Left lung (tissue), 10 donors: ENCODE measurements around the gene RERE. TPM values are rescaled to one million over a fixed set of nuclear protein-coding genes. Genes with fewer than 3 reads are reported as not detected.

ENCODE experiments used
- ATAC-seq: fragments of 200-7000 bp; cut with Tn5 transposase; one replicate; pipeline ENCODE4 v1.9.1; 2020; ENCODE audit warnings: moderate library complexity
- DNase-seq, 4 donors: peaks; one replicate each; pipeline ENCODE4 v3.0.0-alpha.2; 2013 to 2020
- H3K27ac ChIP-seq, 2 donors: fragments of 200-600 bp; sonication (generic) in 1 of 2; one replicate each; pipeline versions ENCODE4 v1.5.0 to v1.8.0; 2020 to 2021
- H3K27me3 ChIP-seq, 2 donors: fragments of 200-600 bp; sonication (generic) in 1 of 2; one replicate each; pipeline versions ENCODE4 v1.5.0 to v1.8.0; 2020 to 2021
- H3K36me3 ChIP-seq, 2 donors: fragments of 200-600 bp; sonication (generic) in 1 of 2; one replicate each; pipeline versions ENCODE4 v1.5.0 to v1.8.0; 2020 to 2021
- H3K4me1 ChIP-seq, 2 donors: fragments of 200-600 bp; one replicate each; pipeline ENCODE4 v1.8.0; 2021
- H3K4me3 ChIP-seq, 2 donors: fragments of 200-600 bp; sonication (generic) in 1 of 2; one replicate each; pipeline versions ENCODE4 v1.5.0 to v1.8.0; 2020 to 2021; ENCODE audit warnings: mild to moderate bottlenecking in 1 of 2
- H3K9me3 ChIP-seq, 2 donors: fragments of 200-600 bp; sonication (generic) in 1 of 2; one replicate each; pipeline versions ENCODE4 v1.5.0 to v1.8.0; 2020 to 2021
- intact Hi-C, 2 donors: fragments of 100-400 bp; cut with DNase I; formaldehyde crosslinking; loops; one replicate each; pipeline versions ENCODE4 v1.11.2 to v1.14.2; 2022
- polyA plus RNA-seq, 6 donors: library from polyadenylated mRNA; unstranded; fragments of 120-200 nt; gene quantifications; one replicate each; pipeline ENCODE4 v1.2.1, GENCODE V29; 2013; ENCODE audit not compliant: insufficient read length in 6 of 6
- total RNA-seq, 2 donors: library from RNA; stranded (reverse); fragmentation: NEBNext Ultra II Directional; extraction: Animal tissue kit (Norgen Biotek cat#: 25700); gene quantifications; one replicate each; pipeline ENCODE4 v1.2.1, GENCODE V29; 2021
- TF ChIP-seq, protein P1 (sequence below), 2 donors: fragments of 200-600 bp; sonication (generic) in 1 of 2; IDR thresholded peaks; one replicate each; pipeline versions ENCODE4 v1.5.0 to v1.8.0; 2021; ENCODE audit warnings: antibody characterized with exemption in 2 of 2
- donor health status: DM: no; HTN: yes; CAD: no.
- donor health status: DM: no; HTN: no; CAD: no.

Gene RERE
- total and polyA plus RNA-seq, 8 donors = 73.3 to 135 (median 130) TPM

DNA sequence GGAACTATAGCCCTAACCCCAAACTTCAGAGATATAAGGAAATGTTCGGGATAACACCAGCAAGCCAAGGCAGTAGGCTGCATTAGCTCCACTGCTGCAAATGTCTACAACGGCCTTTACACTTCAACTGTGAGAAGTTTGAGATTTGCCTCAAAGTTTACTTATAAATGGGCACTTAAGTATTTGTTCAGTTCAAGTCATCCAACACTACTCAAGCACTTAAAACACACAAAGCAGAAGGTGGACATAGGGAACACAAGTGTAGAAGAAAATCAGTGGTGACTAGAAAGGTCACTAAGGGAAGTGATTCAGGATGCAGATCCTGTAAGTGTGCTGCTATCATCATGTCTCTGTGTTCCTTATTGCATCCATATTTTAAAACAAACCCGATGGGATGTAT is 278.9 kb downstream of the RERE start:
- H3K9me3 ChIP-seq = no peaks in the 10 kb centered on the region
- DNase-seq (peak in 1 of 4 donors; percentile 26), ATAC-seq (peak; percentile 91)
- H3K4me3 ChIP-seq = no peak overlapping the region
- H3K36me3 ChIP-seq = no peaks in the 10 kb centered on the region
- no peak overlapping the region for H3K27ac ChIP-seq
- peaks cover 0 to 3% of the 10 kb centered on the region in 2 donors for H3K4me1 ChIP-seq
- no peaks in the 10 kb centered on the region for H3K27me3 ChIP-seq
- intact Hi-C loops = no loop called here
- TF ChIP-seq, protein P1, sequence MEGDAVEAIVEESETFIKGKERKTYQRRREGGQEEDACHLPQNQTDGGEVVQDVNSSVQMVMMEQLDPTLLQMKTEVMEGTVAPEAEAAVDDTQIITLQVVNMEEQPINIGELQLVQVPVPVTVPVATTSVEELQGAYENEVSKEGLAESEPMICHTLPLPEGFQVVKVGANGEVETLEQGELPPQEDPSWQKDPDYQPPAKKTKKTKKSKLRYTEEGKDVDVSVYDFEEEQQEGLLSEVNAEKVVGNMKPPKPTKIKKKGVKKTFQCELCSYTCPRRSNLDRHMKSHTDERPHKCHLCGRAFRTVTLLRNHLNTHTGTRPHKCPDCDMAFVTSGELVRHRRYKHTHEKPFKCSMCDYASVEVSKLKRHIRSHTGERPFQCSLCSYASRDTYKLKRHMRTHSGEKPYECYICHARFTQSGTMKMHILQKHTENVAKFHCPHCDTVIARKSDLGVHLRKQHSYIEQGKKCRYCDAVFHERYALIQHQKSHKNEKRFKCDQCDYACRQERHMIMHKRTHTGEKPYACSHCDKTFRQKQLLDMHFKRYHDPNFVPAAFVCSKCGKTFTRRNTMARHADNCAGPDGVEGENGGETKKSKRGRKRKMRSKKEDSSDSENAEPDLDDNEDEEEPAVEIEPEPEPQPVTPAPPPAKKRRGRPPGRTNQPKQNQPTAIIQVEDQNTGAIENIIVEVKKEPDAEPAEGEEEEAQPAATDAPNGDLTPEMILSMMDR (IDR thresholded peaks at IDR 0.05) = no peak

DNA sequence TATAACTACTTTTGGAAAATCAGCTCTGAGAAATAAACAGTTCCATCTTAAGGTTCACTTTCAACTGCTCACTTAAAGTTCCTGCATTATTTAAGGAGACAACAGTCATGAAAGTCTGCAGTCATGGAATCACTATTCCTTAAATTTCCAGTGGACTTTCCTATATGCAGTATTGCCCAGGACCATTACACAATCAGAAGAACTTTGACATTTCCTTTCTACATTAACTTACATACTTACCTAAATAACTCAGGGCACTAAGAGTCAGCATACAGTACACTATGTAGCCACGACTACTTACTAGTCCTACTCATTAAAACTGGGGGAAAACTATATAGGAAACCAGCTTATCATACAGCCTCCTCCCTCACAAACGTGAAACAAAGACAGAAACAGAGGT is 279.4 kb downstream of the RERE start:
- H3K9me3 ChIP-seq = no peaks in the 10 kb centered on the region
- H3K4me3 ChIP-seq = no peak overlapping the region
- no peaks in the 10 kb centered on the region for H3K36me3 ChIP-seq
- peaks cover 0 to 3% of the 10 kb centered on the region in 2 donors for H3K4me1 ChIP-seq
- TF ChIP-seq, protein P1 (IDR thresholded peaks at IDR 0.05) = no peak
- intact Hi-C loops = no loop called here
- no peaks in the 10 kb centered on the region for H3K27me3 ChIP-seq
- DNase-seq (no peak), ATAC-seq (peak; percentile 32)
- no peak overlapping the region for H3K27ac ChIP-seq

DNA sequence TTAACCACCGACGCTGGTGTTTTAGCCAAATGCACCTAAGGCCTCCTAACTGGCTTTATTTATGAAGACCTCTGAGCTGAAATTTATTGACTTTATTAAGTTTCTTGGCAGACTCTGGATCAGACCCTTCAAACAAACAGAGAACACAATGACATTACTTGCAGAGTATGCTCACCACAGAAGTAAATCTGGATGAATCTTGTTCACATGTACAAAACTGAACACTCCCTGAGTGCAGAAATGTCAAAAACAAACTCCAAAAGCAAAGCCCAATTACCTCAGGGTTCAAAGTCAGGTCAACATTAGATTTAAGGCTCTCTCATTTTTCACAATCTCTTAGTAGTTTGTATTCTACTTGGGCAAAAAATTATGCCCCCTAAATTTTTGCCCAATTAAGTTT is 280.9 kb downstream of the RERE start:
- TF ChIP-seq, protein P1 (IDR thresholded peaks at IDR 0.05) = no peak
- Histone ChIP-seq H3K4me3 (no peak overlapping the region), H3K27ac (no peak overlapping the region), H3K36me3 (no peaks in the 10 kb centered on the region), H3K9me3 (no peaks in the 10 kb centered on the region), H3K4me1 (peaks cover 0 to 3% of the 10 kb centered on the region in 2 donors), H3K27me3 (no peaks in the 10 kb centered on the region)
- ATAC-seq (no peak), DNase-seq (no peak)
- intact Hi-C loops = no loop called here

DNA sequence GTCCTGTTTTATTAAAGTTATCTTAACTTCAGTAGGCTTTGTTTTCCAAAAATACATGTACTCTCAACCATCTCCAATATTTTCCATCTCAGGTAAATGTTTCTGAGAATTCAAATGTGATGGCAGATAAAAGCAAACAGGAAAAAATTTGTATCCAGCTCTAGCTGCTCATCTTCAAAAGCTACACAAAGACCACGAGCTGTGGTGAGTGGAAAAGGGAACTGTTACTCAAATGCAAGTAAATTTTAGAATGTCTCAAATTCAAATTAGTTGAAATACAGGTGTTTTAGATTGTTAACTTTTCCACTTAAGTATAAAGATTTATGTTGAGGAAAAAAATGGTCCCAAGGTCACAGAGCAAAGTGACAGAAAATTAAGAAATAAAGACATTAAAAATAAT is 283.5 kb downstream of the RERE start:
- intact Hi-C loops = no loop called here
- H3K27me3 ChIP-seq = no peaks in the 10 kb centered on the region
- DNase-seq = no peak
- ATAC-seq = no peak
- peaks cover 0 to 3% of the 10 kb centered on the region in 2 donors for H3K4me1 ChIP-seq
- TF ChIP-seq, protein P1 (IDR thresholded peaks at IDR 0.05) = no peak
- no peaks in the 10 kb centered on the region for H3K9me3 ChIP-seq
- no peaks in the 10 kb centered on the region for H3K36me3 ChIP-seq
- no peak overlapping the region for H3K27ac ChIP-seq
- no peak overlapping the region for H3K4me3 ChIP-seq

DNA sequence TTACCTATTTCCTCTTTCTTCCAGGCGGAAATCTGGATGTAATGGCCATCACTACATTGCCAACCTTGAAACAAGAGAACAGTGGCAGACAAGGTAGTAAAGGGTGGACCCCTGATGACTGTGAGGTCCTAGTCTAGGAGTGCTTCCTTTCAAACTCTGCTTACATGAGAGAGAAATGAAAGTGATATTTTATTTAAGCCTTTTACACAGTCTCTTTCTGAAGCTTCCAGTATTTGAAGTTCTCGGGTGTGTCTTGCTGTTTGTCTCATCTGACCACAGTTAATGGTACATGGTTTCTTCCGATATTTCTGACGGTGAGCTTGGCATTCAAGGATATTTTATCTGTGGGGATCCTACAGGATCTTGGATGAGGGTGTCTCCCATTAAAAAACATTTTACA is 284.3 kb downstream of the RERE start:
- H3K9me3 ChIP-seq = no peaks in the 10 kb centered on the region
- no peak for ATAC-seq
- no peak overlapping the region for H3K4me3 ChIP-seq
- no peaks in the 10 kb centered on the region for H3K27me3 ChIP-seq
- peaks cover 0 to 2% of the 10 kb centered on the region in 2 donors for H3K4me1 ChIP-seq
- intact Hi-C loops = no loop called here
- DNase-seq = no peak
- no peak overlapping the region for H3K27ac ChIP-seq
- no peaks in the 10 kb centered on the region for H3K36me3 ChIP-seq
- TF ChIP-seq, protein P1 (IDR thresholded peaks at IDR 0.05) = no peak
